Heart left ventricle (tissue), 13 donors: ENCODE results near the gene PMM2.

Source experiments
- POLR2A ChIP-seq, 2 donors: fragments of 450-650 bp; IDR thresholded peaks; one replicate each; pipeline ENCODE4 v1.6.1; 2017; ENCODE audit warnings: antibody characterized with exemption in 2 of 2, mild to moderate bottlenecking in 2 of 2, moderate library complexity in 2 of 2
- TF ChIP-seq, protein P1 (sequence below), 12 donors: fragments of 200-600 bp; sonication (generic) in 4 of 12; IDR thresholded peaks; one replicate each; pipeline versions ENCODE4 v1.5.0 to v1.8.0; 2018 to 2022; ENCODE audit warnings: antibody characterized with exemption in 12 of 12, mild to moderate bottlenecking in 5 of 12
- donor health status: ischemic (EF 13 %, LVEDD 7.1; RV severe dilation, severe dysfunction).
- donor health status: DM: no; HTN: yes; CAD: no.
- donor health status: DM: no; HTN: no; CAD: no.
- donor health status: ischemic (EF 25% LVEDD 6.9; RV normal size, moderate dysfunction).
- donor health status: ischemic (EF 25% LVEDD 5.7; RV mildly dilated, moderate dysfunction).
- donor health status: ischemic (EF 35%, LVEDD 5.7; RV mildly dilated, moderate dysfunction).
- donor health status: nonischemic (EF 11% LVEDD 7.7; RV severe dilation, severe dysfunction).
- donor health status: DM: yes; HTN: yes; CAD: no.
- donor health status: PGD.
- donor health status: ischemic (EF 29% LVEDD 5.4; RV normal size, mild dysfunction).
- donor health status: nonischemic (EF 23%, LVEDD 6.1; RV moderate dilation, normal function).

DNA sequence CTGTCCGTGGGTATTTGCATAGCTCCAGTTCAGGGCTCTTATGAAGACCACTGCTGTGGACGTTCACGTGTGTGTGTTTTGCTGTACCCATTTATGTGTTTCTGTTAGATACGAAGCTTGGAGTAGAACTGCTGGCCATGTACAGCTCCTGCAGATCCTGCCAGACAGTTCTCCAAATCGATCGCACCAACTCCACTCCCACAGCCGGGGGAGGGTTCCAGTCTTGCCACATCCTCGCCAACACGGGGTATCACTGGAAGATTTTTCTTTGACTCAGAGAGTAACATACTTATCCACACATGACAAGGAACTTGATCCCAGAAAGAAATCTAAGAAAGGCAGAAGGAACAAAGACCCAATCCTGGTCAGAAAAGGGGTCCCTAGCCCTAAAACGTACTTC lies 37.6 kb upstream of the PMM2 start:
- TF ChIP-seq, protein P1, sequence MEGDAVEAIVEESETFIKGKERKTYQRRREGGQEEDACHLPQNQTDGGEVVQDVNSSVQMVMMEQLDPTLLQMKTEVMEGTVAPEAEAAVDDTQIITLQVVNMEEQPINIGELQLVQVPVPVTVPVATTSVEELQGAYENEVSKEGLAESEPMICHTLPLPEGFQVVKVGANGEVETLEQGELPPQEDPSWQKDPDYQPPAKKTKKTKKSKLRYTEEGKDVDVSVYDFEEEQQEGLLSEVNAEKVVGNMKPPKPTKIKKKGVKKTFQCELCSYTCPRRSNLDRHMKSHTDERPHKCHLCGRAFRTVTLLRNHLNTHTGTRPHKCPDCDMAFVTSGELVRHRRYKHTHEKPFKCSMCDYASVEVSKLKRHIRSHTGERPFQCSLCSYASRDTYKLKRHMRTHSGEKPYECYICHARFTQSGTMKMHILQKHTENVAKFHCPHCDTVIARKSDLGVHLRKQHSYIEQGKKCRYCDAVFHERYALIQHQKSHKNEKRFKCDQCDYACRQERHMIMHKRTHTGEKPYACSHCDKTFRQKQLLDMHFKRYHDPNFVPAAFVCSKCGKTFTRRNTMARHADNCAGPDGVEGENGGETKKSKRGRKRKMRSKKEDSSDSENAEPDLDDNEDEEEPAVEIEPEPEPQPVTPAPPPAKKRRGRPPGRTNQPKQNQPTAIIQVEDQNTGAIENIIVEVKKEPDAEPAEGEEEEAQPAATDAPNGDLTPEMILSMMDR (IDR thresholded peaks at IDR 0.05): no peak
- TF ChIP-seq POLR2A (IDR thresholded peaks at IDR 0.05): no peak
